ENCODE results near the gene SLC9A9.

GRCh38 chr3:143548393-143548792 lies 299.9 kb downstream of the SLC9A9 start:
- TF ChIP-seq CTCF (IDR thresholded peaks at IDR 0.05) (no peak), POLR2A (IDR thresholded peaks at IDR 0.05) (no peak)

All from thyroid gland (tissue), 4 donors.